Immature natural killer cell (primary cell): ENCODE measurements around the gene FAM124B. TPM values are rescaled to one million over a fixed set of nuclear protein-coding genes. Genes with fewer than 3 reads are reported as not detected.

Experiments
- DNase-seq, 3 donors: peaks; one replicate each; pipeline ENCODE4 v3.0.0; 2022; ENCODE audit warnings: mixed read lengths in 1 of 3
- H3K27ac Mint-ChIP-seq, 6 donors: one replicate each; pipeline ENCODE4 v1.8.0; 2020; ENCODE audit warnings: mixed read lengths in 6 of 6, mild to moderate bottlenecking in 5 of 6, inconsistent platforms in 4 of 6, moderate library complexity in 3 of 6
- H3K27me3 Mint-ChIP-seq, 3 donors: one replicate each; pipeline ENCODE4 v1.8.0; 2020 to 2021; ENCODE audit warnings: low read depth in 3 of 3, mild to moderate bottlenecking in 3 of 3, mixed read lengths in 3 of 3, moderate library complexity in 3 of 3, inconsistent platforms in 1 of 3
- H3K36me3 Mint-ChIP-seq, 3 donors: one replicate each; pipeline ENCODE4 v1.8.0; 2020; ENCODE audit warnings: mixed read lengths in 3 of 3, inconsistent platforms in 2 of 3, mild to moderate bottlenecking in 2 of 3
- H3K4me1 Mint-ChIP-seq, 2 donors: one replicate each; pipeline ENCODE4 v1.8.0; 2020; ENCODE audit warnings: inconsistent platforms in 2 of 2, mild to moderate bottlenecking in 2 of 2, mixed read lengths in 2 of 2, moderate library complexity in 1 of 2
- H3K4me3 Mint-ChIP-seq, 5 donors: one replicate each; pipeline ENCODE4 v1.8.0; 2020; ENCODE audit warnings: mild to moderate bottlenecking in 5 of 5, mixed read lengths in 5 of 5, inconsistent platforms in 3 of 5, moderate library complexity in 3 of 5
- H3K9me3 Mint-ChIP-seq, 6 donors: one replicate each; pipeline ENCODE4 v1.8.0; 2020; ENCODE audit warnings: mild to moderate bottlenecking in 6 of 6, mixed read lengths in 6 of 6, inconsistent platforms in 4 of 6, moderate library complexity in 3 of 6
- polyA plus RNA-seq, 3 donors: library from polyadenylated mRNA; unstranded; fragments of 300-500 nt; fragmentation: Illumina TruSeq; gene quantifications; one replicate each; pipeline ENCODE4 v1.2.3, GENCODE V29; 2021

FAM124B gene, protein sequence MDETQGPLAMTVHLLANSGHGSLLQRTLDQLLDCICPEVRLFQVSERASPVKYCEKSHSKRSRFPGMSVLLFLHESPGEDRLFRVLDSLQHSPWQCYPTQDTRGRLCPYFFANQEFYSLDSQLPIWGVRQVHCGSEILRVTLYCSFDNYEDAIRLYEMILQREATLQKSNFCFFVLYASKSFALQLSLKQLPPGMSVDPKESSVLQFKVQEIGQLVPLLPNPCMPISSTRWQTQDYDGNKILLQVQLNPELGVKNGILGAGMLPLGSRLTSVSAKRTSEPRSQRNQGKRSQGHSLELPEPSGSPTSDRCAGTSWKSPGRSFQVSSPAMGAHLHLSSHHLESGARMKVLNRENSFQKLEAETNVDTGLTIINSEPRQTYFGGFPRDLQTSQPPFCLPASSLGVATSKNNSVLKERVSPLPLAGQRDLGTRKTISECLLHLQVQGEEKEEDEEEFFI
- 1 to 10 TPM in 2 of 3 donors, under 1 TPM in 1; 0.78 to 1.4 (median 1.1) TPM for polyA plus RNA-seq

- Mint-ChIP-seq H3K4me1 (peaks cover 34 to 40% of the 10 kb centered on the region in 2 donors), H3K4me3 (peak within 1 kb of the TSS; percentile 80 to 90 (median 86)), H3K27ac (peak within 1 kb of the TSS; percentile 76 to 96 (median 91)), H3K36me3 (no peaks in the 10 kb centered on the region), H3K9me3 (peaks cover 0 to 3% (median 0%) of the 10 kb centered on the region in 6 donors), H3K27me3 (peaks cover 0 to 7% (median 0%) of the 10 kb centered on the region in 3 donors)
- peak; percentile 54 to 67 (median 59) for DNase-seq
Observed at GRCh38 chr2:224401641-224402342, at the start of gene FAM124B. FAM124B (minus strand) TSS chr2:224402107; CDS start chr2:224401768, 339 bp downstream.

- no peaks in the 10 kb centered on the region for H3K4me1 Mint-ChIP-seq
- H3K9me3 Mint-ChIP-seq = no peaks in the 10 kb centered on the region
- peak in 1 of 3 donors; percentile 12 for DNase-seq
- no peak overlapping the region for H3K4me3 Mint-ChIP-seq
- H3K27me3 Mint-ChIP-seq = peaks cover under 1 to 4% (median 1%) of the 10 kb centered on the region in 3 donors
- no peaks in the 10 kb centered on the region for H3K36me3 Mint-ChIP-seq
- no peak overlapping the region for H3K27ac Mint-ChIP-seq
Observed at GRCh38 chr2:224449212-224450147, 47.6 kb upstream of the FAM124B start.

- no peak overlapping the region for H3K27ac Mint-ChIP-seq
- H3K4me3 Mint-ChIP-seq = no peak overlapping the region
- peaks cover 4 to 9% (median 8%) of the 10 kb centered on the region in 3 donors for H3K27me3 Mint-ChIP-seq
- H3K4me1 Mint-ChIP-seq = peaks cover 4 to 8% of the 10 kb centered on the region in 2 donors
- DNase-seq = no peak
- H3K9me3 Mint-ChIP-seq = no peaks in the 10 kb centered on the region
- no peaks in the 10 kb centered on the region for H3K36me3 Mint-ChIP-seq
Observed at GRCh38 chr2:224448236-224448635, 46.3 kb upstream of the FAM124B start.

DNA sequence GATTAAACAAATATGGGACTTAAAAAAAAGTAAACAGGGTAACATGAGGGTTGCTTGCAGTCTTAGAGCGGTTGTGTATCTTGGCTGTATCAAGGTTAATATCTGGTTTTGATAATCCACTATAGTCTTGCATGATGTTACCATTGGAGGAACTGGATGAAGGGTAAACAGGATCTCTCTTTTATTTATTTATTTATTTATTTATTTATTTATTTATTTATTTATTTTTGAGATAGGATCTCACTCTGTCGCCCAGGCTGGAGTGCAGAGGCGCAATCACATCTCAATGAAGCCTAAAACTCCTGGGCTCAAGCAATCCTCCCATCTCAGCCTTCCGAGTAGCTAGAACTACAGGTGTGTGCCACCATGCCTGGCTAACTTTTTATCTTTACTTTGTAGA, 42.9 kb upstream of the FAM124B start:
- H3K4me3 Mint-ChIP-seq = no peak overlapping the region
- H3K9me3 Mint-ChIP-seq = peaks cover 0 to 2% (median 0%) of the 10 kb centered on the region in 6 donors
- H3K27ac Mint-ChIP-seq = no peak overlapping the region
- no peaks in the 10 kb centered on the region for H3K36me3 Mint-ChIP-seq
- peaks cover 15 to 18% (median 18%) of the 10 kb centered on the region in 3 donors for H3K27me3 Mint-ChIP-seq
- DNase-seq = no peak
- H3K4me1 Mint-ChIP-seq = peaks cover 12 to 25% of the 10 kb centered on the region in 2 donors

DNA sequence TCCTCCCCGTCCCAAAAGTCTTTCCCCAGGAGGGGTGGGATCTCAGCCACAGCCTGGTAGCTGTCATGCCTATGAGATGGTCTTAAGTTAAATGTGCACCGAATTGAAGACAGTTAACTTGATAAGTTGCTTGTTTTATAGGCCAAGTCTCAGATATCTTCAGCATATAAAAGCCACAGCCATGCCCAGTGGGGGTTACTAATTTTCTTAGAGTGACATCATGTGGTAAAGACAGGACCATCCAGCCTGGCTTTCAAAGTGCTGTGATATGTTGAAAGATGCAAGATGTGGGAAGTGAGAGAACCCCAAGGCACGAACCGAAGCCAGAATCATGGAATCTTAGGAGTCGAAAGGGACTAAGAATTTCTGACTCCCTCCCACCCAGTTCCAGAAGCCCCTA, 42.1 kb upstream of the FAM124B start:
- peaks cover 12 to 25% of the 10 kb centered on the region in 2 donors for H3K4me1 Mint-ChIP-seq
- H3K4me3 Mint-ChIP-seq = peak overlapping the region in 4 of 5 donors; percentile 27 to 79 (median 52)
- H3K27ac Mint-ChIP-seq = peak overlapping the region in 1 of 6 donors; percentile 34
- DNase-seq = no peak
- H3K36me3 Mint-ChIP-seq = no peaks in the 10 kb centered on the region
- H3K9me3 Mint-ChIP-seq = peaks cover 0 to 2% (median 0%) of the 10 kb centered on the region in 6 donors
- H3K27me3 Mint-ChIP-seq = peaks cover 15 to 19% (median 18%) of the 10 kb centered on the region in 3 donors

DNA sequence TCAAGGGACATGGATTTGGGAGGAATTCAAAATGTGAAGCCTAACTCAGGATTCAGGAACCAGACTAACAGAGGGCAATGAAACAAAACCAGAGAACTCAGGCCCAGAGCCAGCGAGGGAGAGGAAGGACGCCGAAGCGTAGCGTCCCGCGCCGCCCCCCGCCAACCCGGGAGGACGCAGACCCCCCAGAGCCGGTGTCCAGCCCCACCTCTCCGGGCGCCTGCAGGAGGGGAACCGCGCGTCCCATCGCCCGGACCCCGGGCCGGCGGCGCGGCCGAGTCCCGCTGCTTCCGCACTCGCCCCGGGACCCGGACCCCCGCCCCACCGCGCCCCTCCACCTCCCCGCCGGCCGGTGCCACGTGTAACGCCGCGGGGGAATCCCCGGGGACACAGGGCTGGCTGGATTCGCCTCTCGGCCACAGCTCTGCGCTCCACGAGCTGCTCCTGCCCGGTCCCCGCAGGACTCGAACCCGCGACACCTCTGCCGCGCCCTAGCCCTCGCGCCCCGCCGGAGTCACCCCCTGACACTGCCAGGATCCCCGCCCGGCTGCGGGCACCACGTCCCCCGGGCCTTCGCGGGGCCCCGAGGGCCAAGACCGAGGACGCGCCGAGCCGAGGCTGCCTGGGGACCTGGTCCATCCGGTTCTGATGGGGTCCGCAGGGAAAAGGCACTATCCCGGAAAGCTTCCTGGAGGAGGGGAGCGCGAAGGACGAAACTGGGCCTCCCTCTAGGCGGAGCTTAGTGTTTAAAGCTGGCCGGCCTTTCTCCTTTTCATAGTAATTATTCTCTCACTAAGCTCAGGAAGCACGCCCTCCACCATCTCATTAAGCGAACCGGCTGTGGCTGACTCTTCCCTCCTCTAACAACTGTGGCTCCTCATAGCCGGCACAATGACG, 40.4 kb upstream of the FAM124B start:
- peak; percentile 1 to 8 (median 3) for DNase-seq
- Mint-ChIP-seq H3K4me1 (peaks cover 12 to 25% of the 10 kb centered on the region in 2 donors), H3K27ac (peak overlapping the region in 1 of 6 donors; percentile 60), H3K36me3 (no peaks in the 10 kb centered on the region), H3K27me3 (peaks cover 17 to 22% (median 19%) of the 10 kb centered on the region in 3 donors), H3K4me3 (peak overlapping the region; percentile 74 to 80 (median 78)), H3K9me3 (peaks cover 0 to 2% (median 0%) of the 10 kb centered on the region in 6 donors)

- Mint-ChIP-seq H3K4me3 (peak overlapping the region in 3 of 5 donors; percentile 63 to 75 (median 74)), H3K27ac (no peak overlapping the region), H3K27me3 (peaks cover 17 to 22% (median 19%) of the 10 kb centered on the region in 3 donors), H3K9me3 (peaks cover 0 to 2% (median 0%) of the 10 kb centered on the region in 6 donors), H3K4me1 (peaks cover 12 to 25% of the 10 kb centered on the region in 2 donors), H3K36me3 (no peaks in the 10 kb centered on the region)
- DNase-seq = no peak
Observed at GRCh38 chr2:224440988-224441387, 39.1 kb upstream of the FAM124B start.

GRCh38 chr2:224438726-224439125, 36.8 kb upstream of the FAM124B start:
- peaks cover 11 to 22% of the 10 kb centered on the region in 2 donors for H3K4me1 Mint-ChIP-seq
- H3K4me3 Mint-ChIP-seq = no peak overlapping the region
- H3K27me3 Mint-ChIP-seq = peaks cover 11 to 18% (median 17%) of the 10 kb centered on the region in 3 donors
- H3K27ac Mint-ChIP-seq = no peak overlapping the region
- peaks cover 0 to 2% (median 0%) of the 10 kb centered on the region in 6 donors for H3K9me3 Mint-ChIP-seq
- H3K36me3 Mint-ChIP-seq = no peaks in the 10 kb centered on the region
- DNase-seq = no peak

DNA sequence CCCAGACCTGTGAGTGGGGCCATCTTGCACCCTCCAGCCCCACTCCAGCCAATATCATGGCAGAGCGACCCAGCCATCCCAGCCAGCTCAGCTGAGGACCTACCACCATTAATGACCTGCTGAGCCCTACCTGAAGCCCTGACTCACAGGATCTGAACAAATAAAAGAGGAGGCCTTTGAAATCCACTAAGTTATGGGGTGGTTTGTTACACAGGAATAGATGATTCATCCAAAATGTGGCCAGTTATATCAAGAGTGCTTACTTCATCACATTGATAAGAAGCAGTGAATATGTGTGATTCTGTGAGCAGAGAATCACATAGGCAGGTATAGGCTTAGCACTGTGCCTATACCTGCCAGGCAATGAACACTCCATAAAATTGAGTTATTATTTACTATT, 34.7 kb upstream of the FAM124B start:
- DNase-seq = no peak
- H3K27me3 Mint-ChIP-seq = peaks cover 8 to 19% (median 9%) of the 10 kb centered on the region in 3 donors
- no peak overlapping the region for H3K4me3 Mint-ChIP-seq
- no peak overlapping the region for H3K27ac Mint-ChIP-seq
- peaks cover 1 to 11% of the 10 kb centered on the region in 2 donors for H3K4me1 Mint-ChIP-seq
- H3K9me3 Mint-ChIP-seq = peaks cover 0 to 2% (median 0%) of the 10 kb centered on the region in 6 donors
- H3K36me3 Mint-ChIP-seq = no peaks in the 10 kb centered on the region

- Mint-ChIP-seq H3K4me3 (no peak overlapping the region), H3K9me3 (no peaks in the 10 kb centered on the region), H3K27me3 (peaks cover 3 to 10% (median 5%) of the 10 kb centered on the region in 3 donors), H3K4me1 (peaks cover 0 to 4% of the 10 kb centered on the region in 2 donors), H3K27ac (no peak overlapping the region), H3K36me3 (no peaks in the 10 kb centered on the region)
- no peak for DNase-seq
Observed at GRCh38 chr2:224434618-224435017, 32.7 kb upstream of the FAM124B start.

- Mint-ChIP-seq H3K4me1 (peaks cover 0 to 4% of the 10 kb centered on the region in 2 donors), H3K36me3 (no peaks in the 10 kb centered on the region), H3K27me3 (peaks cover 1 to 10% (median 4%) of the 10 kb centered on the region in 3 donors), H3K9me3 (no peaks in the 10 kb centered on the region), H3K27ac (no peak overlapping the region), H3K4me3 (no peak overlapping the region)
- no peak for DNase-seq
Observed at GRCh38 chr2:224433442-224433841, 31.5 kb upstream of the FAM124B start.

DNA sequence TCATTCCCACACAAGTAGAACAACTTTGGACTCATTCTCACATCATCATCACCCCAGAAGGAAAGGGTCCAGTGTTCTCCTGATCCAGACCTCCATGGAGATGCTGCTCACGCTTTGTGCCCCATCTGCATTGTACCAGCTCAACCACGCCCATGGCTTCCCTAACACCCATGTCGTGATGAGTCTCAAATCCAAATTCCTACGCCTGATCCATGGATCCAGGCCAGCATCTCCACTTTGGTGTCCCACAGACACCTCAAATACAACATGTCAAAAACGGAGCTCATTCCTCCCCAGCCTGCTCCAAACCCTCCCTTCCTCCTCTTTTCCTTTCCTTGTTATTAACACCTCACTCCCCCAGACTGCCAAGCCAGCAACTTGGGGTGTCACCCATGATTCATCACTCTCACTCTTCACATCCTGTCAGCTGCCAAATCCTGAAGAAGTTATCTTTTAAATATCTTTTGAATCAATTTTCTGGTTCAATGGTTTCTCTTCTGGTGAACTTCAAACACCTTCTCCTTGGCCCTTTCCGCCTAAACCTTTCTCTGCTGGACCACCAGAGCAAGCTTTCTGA, 30.2 kb upstream of the FAM124B start:
- H3K27me3 Mint-ChIP-seq = peaks cover 1 to 10% (median 2%) of the 10 kb centered on the region in 3 donors
- H3K4me3 Mint-ChIP-seq = no peak overlapping the region
- no peaks in the 10 kb centered on the region for H3K36me3 Mint-ChIP-seq

More for the DNA sequence above, 30.2 kb upstream of the FAM124B start:
- Mint-ChIP-seq H3K9me3 (no peaks in the 10 kb centered on the region), H3K4me1 (peaks cover 0 to 4% of the 10 kb centered on the region in 2 donors), H3K27ac (no peak overlapping the region)
- DNase-seq = no peak
